Thyroid gland (tissue), 4 donors: ENCODE measurements around the gene LALBA.

Experiments
- CTCF ChIP-seq, 6 experiments: fragments of 200-600 bp in 3 of 6; fragments of 450-650 bp in 3 of 6; sonication (generic) in 3 of 6; IDR thresholded peaks; one replicate each; pipeline ENCODE4 v1.5.1; 2016 to 2019; ENCODE audit warnings: antibody characterized with exemption in 6 of 6, mild to moderate bottlenecking in 2 of 6, inconsistent platforms in 1 of 6, moderate library complexity in 1 of 6
- POLR2A ChIP-seq, 2 donors: fragments of 450-650 bp; IDR thresholded peaks; one replicate each; pipeline ENCODE4 v1.6.1; 2017; ENCODE audit warnings: antibody characterized with exemption in 2 of 2, mild to moderate bottlenecking in 2 of 2, moderate library complexity in 1 of 2

DNA sequence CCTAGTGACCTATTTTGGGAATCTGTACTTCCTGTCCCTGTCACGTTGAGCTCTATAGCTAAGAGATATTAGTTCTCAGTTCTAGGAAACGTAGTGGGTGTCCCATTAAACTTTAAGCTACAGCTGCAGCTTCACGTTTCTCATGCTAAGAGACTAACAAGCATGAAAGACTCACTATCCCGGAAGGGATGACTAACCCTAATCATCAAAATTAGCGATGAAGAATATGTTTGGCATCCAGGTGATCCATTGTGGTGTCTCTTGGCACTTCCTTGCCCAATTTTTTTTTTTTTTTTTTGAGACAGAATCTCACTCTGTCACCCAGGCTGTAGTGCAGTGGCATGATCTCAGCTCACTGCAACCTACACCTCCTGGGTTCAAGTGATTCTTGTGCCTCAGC is 11.0 kb upstream of the LALBA start:
- TF ChIP-seq CTCF (IDR thresholded peaks at IDR 0.05): no peak
- no peak for TF ChIP-seq POLR2A (IDR thresholded peaks at IDR 0.05)
